Testis (tissue), 3 donors: ENCODE measurements around the gene TEX11. TPM values are rescaled to one million over a fixed set of nuclear protein-coding genes. Genes with fewer than 3 reads are reported as not detected.
"Not testable (repeated sequence)": the region's sequence is repeated elsewhere in the genome, so short reads cannot be mapped to it uniquely, and the experiment has no call there.

Experiments
- DNase-seq: peaks from one replicate; pipeline ENCODE4 v3.0.0-alpha.2; 2019
- H3K27ac ChIP-seq, 2 donors: fragments of 200-600 bp; sonication (generic); one replicate each; pipeline ENCODE4 v1.5.1; 2019
- H3K27me3 ChIP-seq: fragments of 200-600 bp; sonication (generic); one replicate; pipeline ENCODE4 v1.5.1; 2019
- H3K36me3 ChIP-seq: fragments of 200-600 bp; sonication (generic); one replicate; pipeline ENCODE4 v1.5.1; 2017; ENCODE audit warnings: low read depth; ENCODE audit errors: missing control alignments
- H3K4me1 ChIP-seq: fragments of 200-600 bp; sonication (generic); one replicate; pipeline ENCODE4 v1.5.1; 2019
- H3K4me3 ChIP-seq, 2 donors: fragments of 200-600 bp; sonication (generic); one replicate each; pipeline ENCODE4 v1.5.1; 2017 to 2019
- H3K9me3 ChIP-seq: fragments of 200-600 bp; sonication (generic); one replicate; pipeline ENCODE4 v1.5.1; 2017
- CTCF ChIP-seq, 3 experiments: fragments of 450-650 bp in 2 of 3; fragments of 200-600 bp in 1 of 3; sonication (generic) in 1 of 3; IDR thresholded peaks; one replicate each; pipeline ENCODE4 v1.5.1; 2016 to 2019; ENCODE audit warnings: antibody characterized with exemption in 3 of 3, mild to moderate bottlenecking in 2 of 3, moderate library complexity in 1 of 3
- POLR2A ChIP-seq: fragments of 450-650 bp; IDR thresholded peaks from one replicate; pipeline ENCODE4 v1.6.1; 2017; ENCODE audit warnings: antibody characterized with exemption, mild to moderate bottlenecking, moderate library complexity
- WGBS, 2 donors: methylation state at CpG; one replicate each; pipeline ENCODE4 v1.1.5; 2018; 5-methylcytosine and 5-hydroxymethylcytosine counted together
- intact Hi-C: fragments of 100-400 bp; cut with DNase I; formaldehyde crosslinking; loops from one replicate; pipeline ENCODE4 v1.15.1; 2023; ENCODE audit warnings: low total_unique reads
- polyA plus RNA-seq: library from polyadenylated mRNA; stranded (reverse); fragments of 350-450 nt; fragmentation: Illumina TruSeq; extraction: RNeasy Lipid Tissue Mini Kit (QIAGEN cat#74804); gene quantifications from one replicate; pipeline ENCODE4 v1.2.3, GENCODE V29; 2014; ENCODE audit warnings: low read depth, low replicate concordance; ENCODE audit not compliant: insufficient read depth
- total RNA-seq, 2 donors: library from RNA; depleted of rRNA; stranded (reverse); fragments of >200 nt; gene quantifications; one replicate each; pipeline ENCODE4 v1.2.3, GENCODE V29; 2016

TEX11 gene
- total and polyA plus RNA-seq, 3 donors from 2014 or later, result 7.1 to 17.0 (median 12.6) TPM

GRCh38 chrX:70720721-70721120 is 187.8 kb downstream of the TEX11 start:
- TF ChIP-seq POLR2A, result no peak
- no peak for TF ChIP-seq CTCF (IDR thresholded peaks at IDR 0.05)
- intact Hi-C loops, result no loop called here
- H3K36me3 ChIP-seq, result no peaks in the 10 kb centered on the region
- 93 to 94% methylated on average over 2 of the region's 2 CpGs for WGBS, 2 donors
- no peak overlapping the region for H3K4me3 ChIP-seq
- no peak overlapping the region for H3K27ac ChIP-seq
- no peak for DNase-seq
- no peaks in the 10 kb centered on the region for H3K9me3 ChIP-seq
- H3K27me3 ChIP-seq, result no peaks in the 10 kb centered on the region
- H3K4me1 ChIP-seq, result no peaks in the 10 kb centered on the region

GRCh38 chrX:70711336-70711735 is 197.2 kb downstream of the TEX11 start:
- H3K27ac ChIP-seq, DNase-seq, H3K27me3 ChIP-seq, H3K4me3 ChIP-seq, intact Hi-C loops, H3K9me3 ChIP-seq, H3K4me1 ChIP-seq, H3K36me3 ChIP-seq: not testable (repeated sequence)
- WGBS, 2 donors, result 50 to 100% methylated on average over 1 to 2 of the region's 3 CpGs

- intact Hi-C loops, result no loop called here
- no peaks in the 10 kb centered on the region for H3K4me1 ChIP-seq
- no peak overlapping the region for H3K27ac ChIP-seq
- H3K9me3 ChIP-seq, result no peaks in the 10 kb centered on the region
- H3K36me3 ChIP-seq, result no peaks in the 10 kb centered on the region
- DNase-seq, result no peak
- no peaks in the 10 kb centered on the region for H3K27me3 ChIP-seq
- no peak for TF ChIP-seq CTCF (IDR thresholded peaks at IDR 0.05)
- TF ChIP-seq POLR2A, result no peak
- no peak overlapping the region for H3K4me3 ChIP-seq
- WGBS, 2 donors, result 78 to 83% methylated on average over 3 of the region's 3 CpGs
Observed at GRCh38 chrX:70694339-70695122, 214.0 kb downstream of the TEX11 start.

GRCh38 chrX:70679455-70679854 is 229.1 kb downstream of the TEX11 start:
- DNase-seq, intact Hi-C loops, H3K27ac ChIP-seq, H3K4me3 ChIP-seq, H3K9me3 ChIP-seq, H3K36me3 ChIP-seq, H3K4me1 ChIP-seq, H3K27me3 ChIP-seq: not testable (repeated sequence)
- WGBS, 2 donors, result no CpG with 5 or more reads among the region's 33 CpGs

DNA sequence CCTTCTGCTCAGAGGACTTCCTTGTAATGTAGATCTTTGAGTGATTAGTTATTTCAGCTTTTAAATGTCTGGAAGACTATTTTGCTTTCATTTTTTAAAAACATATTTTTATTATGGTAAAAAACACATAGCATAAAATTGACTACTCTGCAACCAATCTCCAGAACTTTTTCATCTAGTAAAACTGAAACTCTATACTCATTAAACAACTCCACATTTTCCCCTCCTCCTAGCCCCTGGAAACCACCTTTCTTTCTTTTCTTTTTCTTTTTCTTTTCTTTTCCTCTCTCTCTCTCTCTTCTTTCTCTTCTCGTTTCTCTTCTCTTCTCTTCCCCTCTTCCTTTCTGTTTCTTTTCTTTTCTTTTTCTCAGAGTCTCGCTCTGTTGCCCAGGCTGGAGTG is 233.2 kb downstream of the TEX11 start:
- no peak for DNase-seq
- Histone ChIP-seq H3K27me3 (no peaks in the 10 kb centered on the region), H3K4me3 (no peak overlapping the region), H3K9me3 (no peaks in the 10 kb centered on the region), H3K36me3 (no peaks in the 10 kb centered on the region), H3K27ac (no peak overlapping the region), H3K4me1 (no peaks in the 10 kb centered on the region)
- WGBS, 2 donors, result 77 to 83% methylated on average over 2 of the region's 2 CpGs
- intact Hi-C loops, result no loop called here
- TF ChIP-seq CTCF (IDR thresholded peaks at IDR 0.05) (no peak), POLR2A (no peak)

DNA sequence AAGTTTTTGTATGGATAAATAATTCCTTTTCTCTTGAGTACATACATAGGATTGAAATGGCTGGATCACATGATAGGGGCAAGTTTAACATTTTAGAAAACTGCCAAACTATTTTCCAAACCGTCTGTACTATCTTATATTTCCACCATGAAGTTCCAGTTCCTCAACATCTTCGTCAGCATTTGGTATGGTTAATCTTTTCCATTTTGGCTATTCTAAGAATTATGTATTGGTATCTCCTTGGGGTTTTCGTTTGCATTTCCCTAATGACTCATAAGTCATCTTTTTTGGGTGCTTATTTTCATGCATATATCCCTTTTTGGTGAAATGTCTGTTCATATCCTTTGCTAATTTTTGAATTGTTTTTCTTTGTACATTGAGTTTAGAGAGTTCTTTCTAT is 236.2 kb downstream of the TEX11 start:
- Histone ChIP-seq H3K9me3 (no peaks in the 10 kb centered on the region), H3K27me3 (no peaks in the 10 kb centered on the region), H3K4me1 (no peaks in the 10 kb centered on the region), H3K36me3 (no peaks in the 10 kb centered on the region), H3K27ac (no peak overlapping the region), H3K4me3 (no peak overlapping the region)
- TF ChIP-seq CTCF (IDR thresholded peaks at IDR 0.05), result no peak
- no peak for TF ChIP-seq POLR2A
- DNase-seq, result no peak
- intact Hi-C loops, result no loop called here
- WGBS, 2 donors, result 74 to 77% methylated on average over 3 of the region's 3 CpGs
